Measurements from ENCODE around the gene GLT1D1.
A peak's percentile ranks its signal among the peaks of the same experiment; 100 is the strongest.

The GLT1D1 gene

DNA sequence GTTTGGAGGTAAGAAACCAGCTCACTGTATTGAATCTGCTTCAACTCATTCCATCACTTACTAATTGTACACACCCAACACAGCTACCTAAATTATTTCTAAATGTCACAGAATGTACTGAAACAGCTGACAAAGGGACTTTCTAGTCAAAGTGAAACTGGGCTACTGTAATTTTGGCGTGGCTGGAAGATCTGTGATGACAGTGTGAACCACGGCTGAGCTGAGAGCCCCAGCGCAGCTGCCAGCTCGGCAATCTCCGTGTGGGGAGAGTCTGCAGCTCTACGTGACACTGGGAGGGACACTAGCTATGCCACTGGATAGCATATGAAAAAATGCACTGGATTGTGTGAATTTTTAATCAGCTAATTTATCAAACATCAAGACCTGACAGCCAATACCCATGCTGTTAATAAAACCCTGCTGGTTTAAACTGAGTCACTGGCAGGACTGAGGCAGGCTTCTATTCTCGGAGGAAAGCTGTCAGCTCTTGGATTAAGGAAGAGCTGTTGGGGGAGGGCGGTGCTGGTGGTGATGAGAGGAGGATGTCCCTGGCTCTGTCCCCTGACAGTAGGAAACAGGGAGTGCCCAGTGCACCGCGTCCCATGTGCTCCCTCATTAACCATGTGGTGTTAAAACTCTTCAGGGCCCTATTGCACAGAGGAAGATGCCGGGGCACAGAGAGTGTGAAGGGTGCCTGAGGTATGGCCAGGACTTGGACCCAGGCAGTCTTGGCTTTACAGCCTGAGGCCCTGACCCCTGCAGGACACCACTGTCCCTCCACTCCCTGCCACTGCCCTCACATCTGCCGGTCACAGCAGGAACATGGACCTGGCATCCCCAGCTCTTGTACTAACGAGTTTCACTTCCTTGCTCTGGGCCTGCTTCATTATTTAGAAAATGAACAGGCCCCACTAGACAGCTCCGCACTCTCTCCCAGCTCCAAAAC lies 42.8 kb upstream of the GLT1D1 start:
- TF ChIP-seq, protein P1, sequence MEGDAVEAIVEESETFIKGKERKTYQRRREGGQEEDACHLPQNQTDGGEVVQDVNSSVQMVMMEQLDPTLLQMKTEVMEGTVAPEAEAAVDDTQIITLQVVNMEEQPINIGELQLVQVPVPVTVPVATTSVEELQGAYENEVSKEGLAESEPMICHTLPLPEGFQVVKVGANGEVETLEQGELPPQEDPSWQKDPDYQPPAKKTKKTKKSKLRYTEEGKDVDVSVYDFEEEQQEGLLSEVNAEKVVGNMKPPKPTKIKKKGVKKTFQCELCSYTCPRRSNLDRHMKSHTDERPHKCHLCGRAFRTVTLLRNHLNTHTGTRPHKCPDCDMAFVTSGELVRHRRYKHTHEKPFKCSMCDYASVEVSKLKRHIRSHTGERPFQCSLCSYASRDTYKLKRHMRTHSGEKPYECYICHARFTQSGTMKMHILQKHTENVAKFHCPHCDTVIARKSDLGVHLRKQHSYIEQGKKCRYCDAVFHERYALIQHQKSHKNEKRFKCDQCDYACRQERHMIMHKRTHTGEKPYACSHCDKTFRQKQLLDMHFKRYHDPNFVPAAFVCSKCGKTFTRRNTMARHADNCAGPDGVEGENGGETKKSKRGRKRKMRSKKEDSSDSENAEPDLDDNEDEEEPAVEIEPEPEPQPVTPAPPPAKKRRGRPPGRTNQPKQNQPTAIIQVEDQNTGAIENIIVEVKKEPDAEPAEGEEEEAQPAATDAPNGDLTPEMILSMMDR (conservative IDR thresholded peaks at IDR 0.05; ENCODE audit: low read depth, low read length) = no peak
- no peak for DNase-seq (ENCODE audit: low read depth)
- H3K4me3 ChIP-seq (ENCODE audit: low read depth, low read length) = no peak overlapping the region

DNA sequence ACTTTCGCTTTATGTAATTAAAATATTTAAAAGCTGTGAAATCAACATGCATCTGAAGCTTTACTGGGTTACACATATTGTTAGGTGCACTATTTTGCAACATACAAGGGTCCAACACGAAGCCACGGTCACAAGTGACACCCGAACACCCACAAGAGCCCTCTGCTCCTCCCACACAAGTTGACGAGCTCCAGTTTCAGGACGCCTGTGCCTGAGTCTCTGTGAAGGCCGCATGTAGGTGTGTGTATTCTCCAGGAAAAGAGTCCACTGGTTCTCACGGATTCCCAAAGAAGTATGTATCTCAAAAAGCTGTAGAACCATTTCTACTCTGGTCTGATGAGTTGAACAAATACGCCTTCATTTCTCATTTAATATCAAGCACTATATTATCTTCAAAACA lies 41.5 kb upstream of the GLT1D1 start:
- TF ChIP-seq, protein P1 (conservative IDR thresholded peaks at IDR 0.05; ENCODE audit: low read depth, low read length) = no peak
- no peak overlapping the region for H3K4me3 ChIP-seq (ENCODE audit: low read depth, low read length)
- no peak for DNase-seq (ENCODE audit: low read depth)

DNA sequence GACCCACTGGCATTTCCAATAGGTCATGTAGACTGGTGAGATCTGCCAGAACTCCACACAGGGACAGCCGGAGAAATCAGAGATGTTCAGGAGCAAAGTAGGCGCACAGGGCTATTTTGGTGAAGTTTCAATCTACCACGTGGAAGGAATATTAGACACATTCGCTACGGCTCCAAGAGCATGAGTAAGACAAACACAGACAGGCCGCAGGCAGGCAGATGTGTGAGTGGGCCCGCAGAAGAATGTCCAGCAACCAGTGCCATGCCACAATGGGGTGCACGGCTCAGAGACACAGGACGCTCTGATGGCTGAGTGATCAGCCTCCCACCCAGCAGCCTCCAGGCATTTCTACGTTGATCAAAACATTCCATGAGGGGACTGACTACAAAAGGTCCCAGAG lies 39.9 kb upstream of the GLT1D1 start:
- no peak for DNase-seq (ENCODE audit: low read depth)
- TF ChIP-seq, protein P1 (conservative IDR thresholded peaks at IDR 0.05; ENCODE audit: low read depth, low read length) = no peak
- H3K4me3 ChIP-seq (ENCODE audit: low read depth, low read length) = no peak overlapping the region

DNA sequence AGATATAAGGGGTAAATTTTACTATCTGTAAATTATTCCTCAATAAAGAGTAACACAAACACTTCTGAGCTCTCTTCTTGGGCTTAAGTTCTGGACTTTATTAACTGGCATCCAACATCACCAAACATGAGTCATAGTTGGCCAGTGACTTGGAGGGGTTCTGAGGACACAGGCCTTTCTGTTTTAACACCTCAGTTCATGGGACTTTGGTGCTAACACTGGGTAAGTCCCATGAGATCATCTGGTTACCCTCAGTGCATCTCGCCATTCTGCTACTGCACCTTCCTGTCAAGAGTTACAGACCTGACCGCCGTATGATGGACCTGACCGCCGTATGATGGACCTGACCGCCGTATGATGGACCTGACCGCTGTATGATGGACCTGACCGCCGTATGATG lies 39.4 kb upstream of the GLT1D1 start:
- TF ChIP-seq, protein P1 (conservative IDR thresholded peaks at IDR 0.05; ENCODE audit: low read depth, low read length) = no peak
- DNase-seq (ENCODE audit: low read depth) = peak; percentile 20
- H3K4me3 ChIP-seq (ENCODE audit: low read depth, low read length) = no peak overlapping the region

DNA sequence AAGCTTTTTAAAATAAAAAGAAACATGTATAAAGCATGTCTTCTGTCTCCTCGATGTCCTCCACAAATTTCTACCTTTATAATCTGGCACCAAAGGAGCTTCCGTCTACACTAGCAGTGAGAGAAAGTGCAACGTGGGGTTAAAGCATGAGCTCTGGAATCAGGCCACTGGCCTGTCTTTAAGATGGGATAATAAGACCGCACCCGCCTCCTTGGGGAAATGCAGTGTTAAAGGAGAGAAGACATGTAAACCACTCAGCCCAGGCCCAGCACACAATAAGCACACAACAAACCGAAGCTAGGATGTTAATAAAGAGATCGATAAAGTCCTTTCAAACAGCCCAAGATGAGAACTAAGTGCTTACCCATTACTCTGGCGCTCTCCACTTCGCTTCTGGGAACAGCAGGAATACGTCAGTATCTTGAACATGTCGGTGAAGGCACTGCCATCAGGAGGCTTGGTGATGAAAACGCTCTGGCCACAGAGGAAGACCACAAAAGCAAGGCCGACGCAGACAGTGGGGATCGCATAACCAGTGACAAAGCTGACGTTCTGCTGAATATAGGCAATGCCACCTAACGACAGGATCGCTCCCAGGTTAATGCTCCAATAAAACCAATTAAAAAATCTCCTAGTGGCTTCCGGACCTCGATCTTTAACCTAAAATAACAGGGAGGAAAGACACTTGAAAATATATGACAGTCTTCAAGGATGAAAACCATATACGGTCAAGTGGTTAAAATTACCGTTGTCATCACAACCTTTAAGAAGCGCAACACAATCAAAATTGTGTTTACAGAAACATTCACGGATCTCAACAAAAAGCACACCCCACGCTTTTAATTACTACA lies 38.6 kb upstream of the GLT1D1 start:
- no peak overlapping the region for H3K4me3 ChIP-seq (ENCODE audit: low read depth, low read length)
- TF ChIP-seq, protein P1 (conservative IDR thresholded peaks at IDR 0.05; ENCODE audit: low read depth, low read length) = no peak
- no peak for DNase-seq (ENCODE audit: low read depth)

DNA sequence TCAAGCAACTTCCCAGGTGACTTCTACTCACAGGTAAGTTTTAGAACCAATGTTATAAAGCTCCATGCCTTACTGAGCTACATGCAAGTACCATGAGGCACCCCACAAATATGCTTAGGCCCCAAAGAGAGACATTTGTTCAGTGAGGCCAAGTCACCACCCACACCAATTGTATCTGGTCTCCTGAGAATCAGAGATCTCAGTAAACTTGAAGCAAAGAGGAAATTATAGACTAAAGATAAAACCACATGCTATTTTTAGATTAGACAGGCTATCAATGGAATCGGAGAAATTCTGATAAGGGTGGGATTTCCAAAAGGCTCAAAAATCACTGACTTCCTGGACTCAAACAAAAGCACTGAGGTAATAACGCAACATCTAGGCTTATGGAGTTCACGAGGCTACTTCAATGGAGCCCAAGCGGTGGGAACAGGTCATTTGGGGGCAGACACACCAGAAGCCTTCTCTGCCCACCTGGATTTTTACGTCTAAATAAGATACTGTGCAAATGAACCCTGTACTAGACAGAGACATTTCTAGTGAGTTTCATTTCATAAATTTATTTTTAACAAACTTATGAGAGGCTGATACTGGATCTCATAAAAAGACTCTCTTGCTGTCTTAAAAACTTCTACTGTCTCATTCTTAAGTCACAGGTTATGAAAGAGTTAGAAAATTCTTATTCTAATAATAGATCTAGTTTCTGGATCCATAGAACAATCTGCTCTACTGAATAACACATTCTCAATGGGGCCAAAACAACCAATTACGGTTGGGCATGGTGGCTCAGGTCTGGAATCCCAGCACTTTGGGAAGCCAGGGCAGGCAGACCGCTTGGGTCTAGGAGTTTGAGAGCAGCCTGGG lies 37.3 kb upstream of the GLT1D1 start:
- TF ChIP-seq, protein P1 (conservative IDR thresholded peaks at IDR 0.05; ENCODE audit: low read depth, low read length) = no peak
- no peak for DNase-seq (ENCODE audit: low read depth)
- no peak overlapping the region for H3K4me3 ChIP-seq (ENCODE audit: low read depth, low read length)
